SK-N-MC (cell line): Measurements from ENCODE around the gene RPL26.
"Not testable (repeated sequence)": the region's sequence is repeated elsewhere in the genome, so short reads cannot be mapped to it uniquely, and the experiment has no call there.

Experiments used
- DNase-seq: peaks from one replicate; pipeline ENCODE4 v3.0.0-alpha.2; 2011; ENCODE audit warnings: low read depth, low spot score
- H3K27ac ChIP-seq: fragments of 200-600 bp; sonication (generic); 2 replicates; pipeline ENCODE4 v1.5.1; 2016; ENCODE audit warnings: mixed run types
- H3K36me3 ChIP-seq: fragments of 200-600 bp; sonication (generic); 2 replicates; pipeline ENCODE4 v1.6.1; 2017; ENCODE audit warnings: antibody characterized with exemption, low read length, mixed read lengths; ENCODE audit not compliant: insufficient read depth
- H3K4me3 ChIP-seq: fragments of 200-600 bp; sonication (generic); 2 replicates; pipeline ENCODE4 v1.5.1; 2016
- H3K9ac ChIP-seq: fragments of 200-600 bp; sonication (generic); 2 replicates; pipeline ENCODE4 v1.8.0; 2017; ENCODE audit warnings: mixed run types, mixed read lengths; ENCODE audit not compliant: insufficient read length
- H3K9me3 ChIP-seq: fragments of 200-600 bp; sonication (generic); 2 replicates; pipeline ENCODE4 v1.6.1; 2017; ENCODE audit warnings: low read depth, mild to moderate bottlenecking, antibody characterized with exemption, low read length, moderate library complexity, mixed read lengths
- EZH2 ChIP-seq: fragments of 200-600 bp; sonication (generic); IDR thresholded peaks from one replicate; pipeline ENCODE4 v1.6.1; 2017; ENCODE audit warnings: antibody characterized with exemption
- FOXP2 ChIP-seq: optimal IDR thresholded peaks from 2 replicates; pipeline ENCODE3; 2011; ENCODE audit warnings: mild to moderate bottlenecking, moderate library complexity; ENCODE audit not compliant: insufficient read depth; ENCODE audit errors: extremely low read length, control extremely low read depth
- POLR2AphosphoS5 ChIP-seq: IDR thresholded peaks from 2 replicates; pipeline ENCODE4 v1.6.1; 2012; ENCODE audit warnings: mild to moderate bottlenecking, low read depth, low read length, borderline replicate concordance

The RPL26 gene

GRCh38 chr17:8377422-8377821, 5.6 kb downstream of the RPL26 start:
- Histone ChIP-seq H3K9me3 (no peaks in the 10 kb centered on the region), H3K9ac (peak overlapping the region; percentile 57), H3K36me3 (peaks cover 57% of the 10 kb centered on the region), H3K27ac (peak overlapping the region; percentile 90), H3K4me3 (peak overlapping the region; percentile 82; the same call in 1 of the 2 replicates)
- TF ChIP-seq FOXP2 (no peak), POLR2AphosphoS5 (no peak), EZH2 (no peak)
- DNase-seq, result no peak

- TF ChIP-seq EZH2, result no peak
- peak; percentile 92 for TF ChIP-seq POLR2AphosphoS5
- no peak for TF ChIP-seq FOXP2
- Histone ChIP-seq H3K9me3 (no peaks in the 10 kb centered on the region), H3K27ac (peak within 1 kb of the TSS; percentile 90), H3K9ac (peak within 1 kb of the TSS; percentile 86), H3K4me3 (peak within 1 kb of the TSS; percentile 82), H3K36me3 (peaks cover 48% of the 10 kb centered on the region)
- no peak for DNase-seq
Observed at GRCh38 chr17:8376271-8377067, 6.5 kb downstream of the RPL26 start, which contains the start of gene KRABD2. Gene KRABD2, minus strand, starts transcription at chr17:8376704.

GRCh38 chr17:8375738-8376259, 7.2 kb downstream of the RPL26 start:
- H3K36me3 ChIP-seq, result peaks cover 42% of the 10 kb centered on the region
- H3K9me3 ChIP-seq, result no peaks in the 10 kb centered on the region
- no peak for TF ChIP-seq FOXP2
- TF ChIP-seq EZH2, result no peak
- no peak for TF ChIP-seq POLR2AphosphoS5
- peak overlapping the region; percentile 86 for H3K9ac ChIP-seq
- H3K4me3 ChIP-seq, result peak overlapping the region; percentile 82
- 0 out of 2 replicates have a peak overlapping the region, but pooled peaks have one; percentile 67 for H3K27ac ChIP-seq
- DNase-seq, result no peak

GRCh38 chr17:8373856-8374255, 9.1 kb downstream of the RPL26 start:
- H3K9ac ChIP-seq, H3K27ac ChIP-seq, H3K9me3 ChIP-seq, DNase-seq, H3K4me3 ChIP-seq: not testable (repeated sequence)
- peaks cover 33% of the 10 kb centered on the region for H3K36me3 ChIP-seq

- no peak for DNase-seq
- Histone ChIP-seq H3K27ac (no peak overlapping the region), H3K36me3 (peaks cover 21% of the 10 kb centered on the region), H3K9ac (no peak overlapping the region), H3K4me3 (no peak overlapping the region), H3K9me3 (no peaks in the 10 kb centered on the region)
- no peak for TF ChIP-seq POLR2AphosphoS5
- no peak for TF ChIP-seq EZH2
- no peak for TF ChIP-seq FOXP2
Observed at GRCh38 chr17:8372422-8372821, 10.6 kb downstream of the RPL26 start.

- TF ChIP-seq FOXP2 (no peak), EZH2 (no peak), POLR2AphosphoS5 (no peak)
- Histone ChIP-seq H3K4me3 (no peak overlapping the region), H3K27ac (no peak overlapping the region), H3K9me3 (no peaks in the 10 kb centered on the region), H3K36me3 (peaks cover 14% of the 10 kb centered on the region), H3K9ac (no peak overlapping the region)
- DNase-seq, result no peak
Observed at GRCh38 chr17:8371786-8372185, 11.2 kb downstream of the RPL26 start.

GRCh38 chr17:8369944-8370343, 13.0 kb downstream of the RPL26 start:
- no peak for DNase-seq
- Histone ChIP-seq H3K27ac (no peak overlapping the region), H3K9ac (no peak overlapping the region), H3K9me3 (no peaks in the 10 kb centered on the region), H3K36me3 (peaks cover 13% of the 10 kb centered on the region), H3K4me3 (no peak overlapping the region)
- TF ChIP-seq FOXP2 (no peak), POLR2AphosphoS5 (no peak), EZH2 (no peak)

GRCh38 chr17:8368193-8368592, 14.8 kb downstream of the RPL26 start:
- no peaks in the 10 kb centered on the region for H3K9me3 ChIP-seq
- TF ChIP-seq POLR2AphosphoS5 (no peak), EZH2 (no peak), FOXP2 (no peak)
- H3K36me3 ChIP-seq, result peaks cover 13% of the 10 kb centered on the region

GRCh38 chr17:8366231-8366630, 16.8 kb downstream of the RPL26 start:
- peaks cover 13% of the 10 kb centered on the region for H3K36me3 ChIP-seq
- H3K4me3 ChIP-seq, result no peak overlapping the region
- no peak overlapping the region for H3K27ac ChIP-seq
- H3K9ac ChIP-seq, result no peak overlapping the region
- no peaks in the 10 kb centered on the region for H3K9me3 ChIP-seq
- no peak for DNase-seq
- TF ChIP-seq POLR2AphosphoS5 (no peak), FOXP2 (no peak), EZH2 (no peak)

More at GRCh38 chr17:8368193-8368592, 14.8 kb downstream of the RPL26 start:
- H3K27ac ChIP-seq, result no peak overlapping the region
- H3K9ac ChIP-seq, result no peak overlapping the region
- no peak overlapping the region for H3K4me3 ChIP-seq
- DNase-seq, result no peak
